D721Med (cell line): ENCODE measurements around the gene OR52E8.

Experiments
- DNase-seq: peaks from one replicate; pipeline ENCODE4 v3.0.0; 2011; ENCODE audit warnings: low spot score; ENCODE audit not compliant: insufficient read length
- FAIRE-seq: peaks from 2 replicates; lab custom pipeline; 2011; peaks lifted over from hg19 to GRCh38; lab: Jason Lieb, UNC
- TF ChIP-seq, protein P1 (sequence below): IDR thresholded peaks from 2 replicates; pipeline ENCODE4 v1.5.1; 2012; ENCODE audit warnings: mild to moderate bottlenecking, control low read depth; ENCODE audit not compliant: insufficient read depth; ENCODE audit errors: missing control alignments

Gene OR52E8

DNA sequence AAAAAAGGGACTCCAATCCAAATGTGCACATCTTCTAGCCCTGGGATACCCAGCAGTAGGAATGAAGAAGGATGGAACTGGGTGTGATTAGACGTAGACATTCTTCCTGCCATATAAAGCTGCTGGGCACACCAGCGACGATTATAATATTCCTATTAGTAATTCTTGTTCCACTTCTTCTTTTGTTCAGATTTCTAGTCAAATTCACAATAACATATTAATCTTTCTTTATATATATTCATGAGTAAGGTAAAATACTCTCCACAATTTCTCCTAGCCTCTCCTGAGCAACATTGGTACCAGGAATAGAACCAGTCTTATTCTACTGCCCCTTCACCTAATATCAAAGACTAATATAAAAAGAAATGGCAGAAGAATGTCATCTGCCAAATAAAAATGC lies at the start of gene OR52E8:
Gene OR52E8, minus strand, starts transcription at position 101 of the 400 bp plus-strand sequence. Its CDS starts 0 bp downstream, at position 101.
- no peak for FAIRE-seq
- TF ChIP-seq, protein P1, sequence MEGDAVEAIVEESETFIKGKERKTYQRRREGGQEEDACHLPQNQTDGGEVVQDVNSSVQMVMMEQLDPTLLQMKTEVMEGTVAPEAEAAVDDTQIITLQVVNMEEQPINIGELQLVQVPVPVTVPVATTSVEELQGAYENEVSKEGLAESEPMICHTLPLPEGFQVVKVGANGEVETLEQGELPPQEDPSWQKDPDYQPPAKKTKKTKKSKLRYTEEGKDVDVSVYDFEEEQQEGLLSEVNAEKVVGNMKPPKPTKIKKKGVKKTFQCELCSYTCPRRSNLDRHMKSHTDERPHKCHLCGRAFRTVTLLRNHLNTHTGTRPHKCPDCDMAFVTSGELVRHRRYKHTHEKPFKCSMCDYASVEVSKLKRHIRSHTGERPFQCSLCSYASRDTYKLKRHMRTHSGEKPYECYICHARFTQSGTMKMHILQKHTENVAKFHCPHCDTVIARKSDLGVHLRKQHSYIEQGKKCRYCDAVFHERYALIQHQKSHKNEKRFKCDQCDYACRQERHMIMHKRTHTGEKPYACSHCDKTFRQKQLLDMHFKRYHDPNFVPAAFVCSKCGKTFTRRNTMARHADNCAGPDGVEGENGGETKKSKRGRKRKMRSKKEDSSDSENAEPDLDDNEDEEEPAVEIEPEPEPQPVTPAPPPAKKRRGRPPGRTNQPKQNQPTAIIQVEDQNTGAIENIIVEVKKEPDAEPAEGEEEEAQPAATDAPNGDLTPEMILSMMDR: no peak
- DNase-seq: no peak

DNA sequence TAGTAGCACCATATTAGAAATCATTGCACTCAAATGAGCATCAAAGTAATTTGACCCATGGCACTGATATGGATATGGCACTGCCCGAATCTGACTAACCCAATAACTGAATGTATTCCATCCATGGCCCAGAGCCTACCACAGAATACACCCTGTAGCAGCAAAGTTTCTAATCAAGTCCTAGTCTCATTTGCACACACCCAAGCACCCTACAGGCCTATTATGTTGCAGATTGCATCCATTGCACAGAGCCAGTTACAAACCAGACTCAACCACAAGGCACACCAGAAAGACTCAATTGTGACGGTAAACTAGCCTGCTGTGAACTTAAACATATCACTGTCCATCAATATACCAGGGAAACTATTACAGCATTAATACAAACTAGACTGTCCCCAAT lies 42.0 kb upstream of the OR52E8 start:
- DNase-seq (no peak), FAIRE-seq (no peak)
- TF ChIP-seq, protein P1: no peak

DNA sequence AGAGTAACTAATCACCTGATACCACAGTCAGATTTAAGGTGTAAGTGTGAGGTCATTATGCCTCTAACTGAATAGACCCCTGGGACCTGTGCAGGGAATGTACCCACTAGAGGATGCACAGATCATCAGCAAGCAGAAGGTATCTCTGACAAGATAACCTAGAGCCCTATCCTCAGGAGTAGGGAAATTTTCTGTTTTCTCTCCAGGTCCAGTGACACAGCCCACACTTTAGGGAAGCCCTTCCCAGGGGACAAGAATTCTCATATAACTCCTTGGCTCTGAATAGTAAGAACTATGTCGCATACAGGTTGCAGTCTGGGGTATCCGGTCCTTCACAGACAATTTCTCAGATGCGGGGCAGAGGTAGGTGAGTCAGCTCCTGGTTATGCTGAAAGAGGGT lies 35.4 kb upstream of the OR52E8 start, which contains the start of gene OR52E5:
Gene OR52E5, plus strand, starts transcription at position 301 of the 400 bp plus-strand sequence. CDS start 7,569 bp downstream, outside the sequence.
- DNase-seq: no peak
- TF ChIP-seq, protein P1: no peak
- no peak for FAIRE-seq

DNA sequence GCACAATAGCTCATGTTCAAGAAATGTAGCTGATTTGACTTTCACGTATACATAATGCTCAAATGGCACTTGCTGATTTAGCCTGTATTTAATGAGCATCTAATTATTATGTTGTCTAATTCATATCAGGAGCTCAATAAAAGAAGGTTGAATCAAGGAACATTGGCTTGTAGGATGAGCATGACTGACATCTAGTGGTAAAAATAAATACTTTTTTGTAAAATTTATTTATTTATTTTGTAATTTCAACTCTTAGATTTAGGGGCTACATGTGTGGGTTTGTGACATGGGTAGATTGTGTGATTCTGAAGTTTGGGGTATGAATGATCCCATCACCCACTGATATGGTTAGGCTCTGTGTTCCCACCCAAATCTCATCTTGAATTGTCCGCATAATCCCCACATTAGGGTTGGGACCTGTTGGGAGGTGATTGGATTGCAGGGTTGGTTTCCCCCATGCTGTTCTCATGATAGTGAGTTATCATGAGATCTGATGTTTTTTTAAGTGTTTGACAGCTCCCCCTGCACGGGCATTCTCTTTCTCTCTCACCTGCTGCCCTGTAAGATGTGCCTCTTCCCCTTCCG lies 33.8 kb upstream of the OR52E8 start:
- FAIRE-seq (no peak), DNase-seq (no peak)
- TF ChIP-seq, protein P1: peak; percentile 33

DNA sequence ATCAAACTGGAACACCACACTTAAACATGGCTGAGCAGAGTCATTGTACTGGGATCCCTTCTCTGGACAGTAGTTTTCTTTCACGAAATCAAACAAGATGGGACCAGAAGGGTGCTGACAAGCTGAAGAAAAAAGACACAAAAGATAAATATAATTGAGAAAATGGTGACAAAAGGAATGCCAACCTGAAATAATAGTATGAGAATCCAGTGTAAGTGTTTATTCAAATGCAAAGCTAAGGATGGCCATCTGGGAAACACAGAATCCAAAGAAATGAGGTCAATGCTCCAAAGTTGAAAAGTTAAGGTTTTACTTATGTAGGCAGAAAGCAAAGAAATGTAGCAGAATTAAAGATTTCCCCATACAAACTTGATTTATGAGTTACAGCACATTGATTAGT lies 30.2 kb upstream of the OR52E8 start:
- TF ChIP-seq, protein P1: no peak
- no peak for FAIRE-seq

DNA sequence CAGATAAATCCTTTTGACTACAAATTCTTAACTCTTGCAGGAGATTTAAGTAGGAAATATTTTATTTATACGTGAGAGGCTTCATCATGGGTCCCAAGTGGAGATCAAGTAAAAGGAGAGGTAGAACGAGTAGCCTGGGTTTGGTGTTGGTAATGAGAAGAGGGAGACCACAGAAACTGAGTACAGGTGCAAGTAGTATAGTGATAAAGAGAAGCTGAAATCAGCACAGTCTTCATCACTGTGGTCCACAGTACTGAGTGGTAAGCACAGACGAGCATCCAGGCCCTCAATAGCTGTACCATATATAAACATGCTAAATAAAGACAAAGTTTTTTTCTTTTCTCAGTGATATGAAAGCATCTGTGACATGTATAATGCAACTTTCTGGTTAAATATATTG lies 29.7 kb upstream of the OR52E8 start:
- TF ChIP-seq, protein P1: no peak
- DNase-seq: no peak
- FAIRE-seq: no peak

More for the DNA sequence above, 30.2 kb upstream of the OR52E8 start:
- DNase-seq: no peak

DNA sequence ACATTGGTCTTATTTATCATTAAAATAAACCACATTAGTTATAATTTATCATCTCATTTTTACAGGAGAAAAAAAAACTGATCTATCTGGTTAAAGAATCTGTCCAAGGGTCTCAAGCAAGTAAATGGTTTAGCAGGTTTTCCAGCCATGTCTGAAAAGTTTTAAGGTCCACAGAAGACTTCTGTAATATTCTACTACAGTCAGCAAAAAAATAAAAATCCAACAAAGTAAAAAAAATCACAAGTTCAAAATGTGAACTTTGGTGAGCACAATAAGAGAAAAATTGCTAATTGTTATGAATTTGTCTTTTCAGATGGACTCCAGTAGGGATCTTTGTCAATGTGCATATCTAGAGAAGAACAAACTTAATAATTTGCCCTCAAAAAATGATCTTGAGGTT lies 24.3 kb upstream of the OR52E8 start:
- DNase-seq (no peak), FAIRE-seq (no peak)
- TF ChIP-seq, protein P1: no peak
